Psoas muscle (tissue), 8 donors: Measurements from ENCODE around the gene RUVBL1. TPM values are rescaled to one million over a fixed set of nuclear protein-coding genes. Genes with fewer than 3 reads are reported as not detected.

Source experiments
- ATAC-seq, 4 donors: fragments of 200-7000 bp; cut with Tn5 transposase; one replicate each; pipeline ENCODE4 v1.9.1; 2020; ENCODE audit warnings: moderate library complexity in 3 of 4, mild to moderate bottlenecking in 2 of 4
- DNase-seq, 2 donors: peaks; one replicate each; pipeline ENCODE4 v3.0.0-alpha.2; 2020
- H3K27ac ChIP-seq: fragments of 200-600 bp; one replicate; pipeline ENCODE4 v1.8.0; 2022
- H3K27me3 ChIP-seq, 3 donors: fragments of 200-600 bp in 1 of 3; one replicate each; pipeline versions ENCODE4 v1.6.1 to v1.8.0; 2013 to 2022; ENCODE audit warnings: low read length in 2 of 3, mild to moderate bottlenecking in 2 of 3, moderate library complexity in 1 of 3; ENCODE audit not compliant: insufficient read depth in 3 of 3
- H3K36me3 ChIP-seq, 2 donors: fragments of 200-600 bp in 1 of 2; one replicate each; pipeline versions ENCODE4 v1.6.1 to v1.8.0; 2013 to 2022; ENCODE audit warnings: low read depth in 1 of 2, mild to moderate bottlenecking in 1 of 2, moderate library complexity in 1 of 2; ENCODE audit not compliant: insufficient read depth in 1 of 2
- H3K4me1 ChIP-seq: fragments of 200-600 bp; one replicate; pipeline ENCODE4 v1.8.0; 2022
- H3K4me3 ChIP-seq: fragments of 200-600 bp; one replicate; pipeline ENCODE4 v1.8.0; 2022; ENCODE audit warnings: mild to moderate bottlenecking
- H3K9me3 ChIP-seq: fragments of 200-600 bp; one replicate; pipeline ENCODE4 v1.8.0; 2022
- WGBS, 3 donors: extraction: QIAGEN DNeasy Blood & Tissue Kit; methylation state at CpG; one replicate each; pipeline versions ENCODE4 v1.1.6 to v1.1.7; 2013; 5-methylcytosine and 5-hydroxymethylcytosine counted together
- intact Hi-C, 2 donors: fragments of 100-400 bp; cut with DNase I; formaldehyde crosslinking; loops; one replicate each; pipeline versions ENCODE4 v1.11.0 to v1.14.2; 2022
- polyA plus RNA-seq, 3 donors: library from polyadenylated mRNA; stranded (reverse); fragments of 200-250 nt; gene quantifications; one replicate each; pipeline ENCODE4 v1.2.3, GENCODE V29; 2013
- total RNA-seq, 4 donors: library from RNA; stranded (reverse); fragmentation: NEBNext Ultra II Directional in 2 of 4; extraction: Animal tissue kit (Norgen Biotek cat#: 25700) in 2 of 4; gene quantifications; one replicate each; pipeline versions ENCODE4 v1.2.1 to v1.2.4, GENCODE V29; 2021 to 2023
- TF ChIP-seq, protein P1 (sequence below): fragments of 200-600 bp; IDR thresholded peaks from one replicate; pipeline ENCODE4 v1.8.0; 2022; ENCODE audit warnings: antibody characterized with exemption
- donor health status: healthy with polysubstance abuse.
- donor health status: DM: no; HTN: no; CAD: no; lungs with moderate emphysema.
- donor health status: Bipolar disorder and iron deficiency.
- donor health status: healthy.
- donor health status: DM: yes; HTN: yes; CAD: no.
- donor health status: DM: no; HTN: no; CAD: no.
- donor health status: DM: no; HTN: no; CAD: no.
- donor health status: DM: yes; HTN: yes; CAD: no.

Gene RUVBL1
- total and polyA plus RNA-seq, 7 donors = 12.9 to 53.9 (median 19.6) TPM

DNA sequence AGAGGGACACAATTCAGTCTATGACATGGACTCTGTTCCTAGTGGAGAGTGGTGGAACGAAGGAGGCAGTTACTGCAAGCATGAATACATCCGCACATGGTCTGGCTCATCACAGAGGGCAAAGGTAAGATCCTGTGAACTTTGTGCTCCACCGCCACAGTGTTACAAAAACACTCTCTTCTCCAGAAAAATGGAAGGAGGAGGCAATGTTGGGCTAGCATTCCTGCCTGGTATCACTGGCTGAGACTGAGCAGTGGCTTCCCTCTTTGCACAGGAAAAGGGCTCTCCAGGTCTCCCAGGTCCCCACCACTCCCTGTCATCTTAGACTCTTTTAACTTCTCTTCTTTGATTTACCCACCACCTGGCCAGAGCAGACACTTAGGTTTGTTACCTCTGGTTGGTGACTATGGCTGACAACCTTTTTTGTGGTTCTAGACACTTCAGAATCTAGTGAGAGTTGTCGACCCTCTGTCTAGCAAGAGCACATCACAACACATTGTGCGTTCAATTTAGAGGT is 28.2 kb upstream of the RUVBL1 start:
- H3K4me3 ChIP-seq = no peak overlapping the region
- TF ChIP-seq, protein P1, sequence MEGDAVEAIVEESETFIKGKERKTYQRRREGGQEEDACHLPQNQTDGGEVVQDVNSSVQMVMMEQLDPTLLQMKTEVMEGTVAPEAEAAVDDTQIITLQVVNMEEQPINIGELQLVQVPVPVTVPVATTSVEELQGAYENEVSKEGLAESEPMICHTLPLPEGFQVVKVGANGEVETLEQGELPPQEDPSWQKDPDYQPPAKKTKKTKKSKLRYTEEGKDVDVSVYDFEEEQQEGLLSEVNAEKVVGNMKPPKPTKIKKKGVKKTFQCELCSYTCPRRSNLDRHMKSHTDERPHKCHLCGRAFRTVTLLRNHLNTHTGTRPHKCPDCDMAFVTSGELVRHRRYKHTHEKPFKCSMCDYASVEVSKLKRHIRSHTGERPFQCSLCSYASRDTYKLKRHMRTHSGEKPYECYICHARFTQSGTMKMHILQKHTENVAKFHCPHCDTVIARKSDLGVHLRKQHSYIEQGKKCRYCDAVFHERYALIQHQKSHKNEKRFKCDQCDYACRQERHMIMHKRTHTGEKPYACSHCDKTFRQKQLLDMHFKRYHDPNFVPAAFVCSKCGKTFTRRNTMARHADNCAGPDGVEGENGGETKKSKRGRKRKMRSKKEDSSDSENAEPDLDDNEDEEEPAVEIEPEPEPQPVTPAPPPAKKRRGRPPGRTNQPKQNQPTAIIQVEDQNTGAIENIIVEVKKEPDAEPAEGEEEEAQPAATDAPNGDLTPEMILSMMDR = no peak
- H3K4me1 ChIP-seq = peaks cover 16% of the 10 kb centered on the region
- H3K27me3 ChIP-seq = no peaks in the 10 kb centered on the region
- H3K9me3 ChIP-seq = no peaks in the 10 kb centered on the region
- 82 to 91% (median 83%) methylated on average over 5 of the region's 5 CpGs for WGBS, 3 donors
- DNase-seq (no peak), ATAC-seq (no peak)
- intact Hi-C loops = no loop called here
- no peak overlapping the region for H3K27ac ChIP-seq
- peaks cover 0 to under 1% of the 10 kb centered on the region in 2 donors for H3K36me3 ChIP-seq

DNA sequence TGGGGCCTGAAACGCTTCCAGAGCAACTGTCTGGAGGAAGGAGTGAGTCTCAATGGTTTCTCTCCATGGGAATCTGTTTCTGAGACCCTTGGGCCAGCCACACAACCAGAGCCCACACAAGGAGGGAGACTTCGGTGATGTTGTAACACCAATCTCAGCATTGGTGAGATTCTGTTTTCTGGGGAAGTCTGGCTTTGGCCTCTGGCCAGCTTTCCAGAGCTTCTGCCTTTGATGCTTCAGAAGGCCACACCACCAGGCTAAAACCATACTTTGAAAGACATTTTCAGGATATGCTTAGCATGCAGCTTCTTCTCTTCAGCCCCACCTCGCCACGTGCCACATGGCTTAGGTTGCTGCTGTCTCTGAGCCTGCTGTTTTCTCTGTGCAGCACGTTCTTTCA is 26.0 kb upstream of the RUVBL1 start:
- TF ChIP-seq, protein P1 = no peak
- WGBS, 3 donors = 69 to 77% (median 77%) methylated on average over 5 of the region's 5 CpGs
- no peak overlapping the region for H3K4me3 ChIP-seq
- H3K27me3 ChIP-seq = no peaks in the 10 kb centered on the region
- DNase-seq (peak in 1 of 2 donors; percentile 23), ATAC-seq (no peak)
- no peaks in the 10 kb centered on the region for H3K9me3 ChIP-seq
- peaks cover 6% of the 10 kb centered on the region for H3K4me1 ChIP-seq
- H3K27ac ChIP-seq = no peak overlapping the region
- H3K36me3 ChIP-seq = no peaks in the 10 kb centered on the region
- intact Hi-C loops = no loop called here

DNA sequence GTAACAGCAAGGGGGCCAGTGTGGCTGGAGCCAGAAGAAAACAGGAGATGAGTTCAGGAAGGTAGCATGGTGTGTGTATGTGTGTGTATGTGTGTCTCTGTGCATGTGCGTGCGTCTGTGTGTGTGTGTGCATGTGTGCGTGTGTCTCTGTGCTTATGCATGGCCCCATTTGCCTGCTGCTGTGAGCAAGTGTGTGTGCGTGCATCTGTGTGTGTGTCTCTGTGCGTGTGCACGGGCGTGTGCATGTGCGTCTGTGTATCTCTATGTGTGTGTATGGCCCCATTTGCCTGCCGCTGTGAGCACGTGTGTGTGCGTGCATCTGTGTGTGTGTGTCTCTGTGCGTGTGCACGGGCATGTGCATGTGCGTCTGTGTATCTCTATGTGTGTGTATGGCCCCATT is 22.6 kb upstream of the RUVBL1 start:
- intact Hi-C loops = no loop called here
- DNase-seq = no peak
- Histone ChIP-seq H3K9me3 (no peaks in the 10 kb centered on the region), H3K27ac (no peak overlapping the region), H3K27me3 (no peaks in the 10 kb centered on the region), H3K4me1 (no peaks in the 10 kb centered on the region), H3K4me3 (no peak overlapping the region), H3K36me3 (no peaks in the 10 kb centered on the region)
- WGBS, 3 donors = 96 to 97% (median 96%) methylated on average over 14 of the region's 14 CpGs
- ATAC-seq = no peak
- TF ChIP-seq, protein P1 = no peak

DNA sequence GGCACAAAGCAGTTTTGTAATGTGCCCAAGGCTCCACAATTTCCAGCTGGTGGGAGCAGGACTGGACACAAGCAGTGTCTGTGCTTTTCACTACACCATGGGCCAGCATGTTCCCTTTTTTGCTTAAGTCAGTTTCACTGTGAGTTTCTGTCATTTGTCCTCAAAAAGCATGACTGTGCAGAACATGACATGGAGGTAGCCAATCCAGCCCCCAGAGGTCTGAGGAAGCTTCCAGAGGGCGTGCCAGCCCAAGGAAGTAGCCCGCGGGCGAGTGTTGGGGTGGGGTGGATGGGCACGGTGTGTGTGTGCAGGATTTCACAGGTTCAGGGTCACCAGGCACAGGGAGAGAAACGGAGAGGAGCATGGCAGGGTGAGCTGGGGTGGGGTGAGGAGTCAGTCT is 21.7 kb upstream of the RUVBL1 start:
- intact Hi-C loops = no loop called here
- 60 to 64% (median 63%) methylated on average over 6 of the region's 6 CpGs for WGBS, 3 donors
- DNase-seq (peak in 1 of 2 donors; percentile 23), ATAC-seq (peak in 2 of 4 donors; percentile 30 to 51)
- Histone ChIP-seq H3K27me3 (no peaks in the 10 kb centered on the region), H3K9me3 (no peaks in the 10 kb centered on the region), H3K4me3 (no peak overlapping the region), H3K4me1 (no peaks in the 10 kb centered on the region), H3K27ac (no peak overlapping the region), H3K36me3 (no peaks in the 10 kb centered on the region)
- TF ChIP-seq, protein P1 = no peak
